Upper lobe of right lung (tissue), 1 donor: ENCODE results near the gene AP2A1. TPM values are rescaled to one million over a fixed set of nuclear protein-coding genes. Genes with fewer than 3 reads are reported as not detected.
A peak's percentile ranks its signal among the peaks of the same experiment; 100 is the strongest.

Experiments used
- ATAC-seq: fragments of 200-7000 bp; cut with Tn5 transposase; one replicate; pipeline ENCODE4 v1.9.1; 2020; ENCODE audit warnings: mild to moderate bottlenecking, moderate library complexity
- DNase-seq: peaks from one replicate; pipeline ENCODE4 v3.0.0-alpha.2; 2020
- H3K27ac ChIP-seq: fragments of 200-600 bp; one replicate; pipeline ENCODE4 v1.8.0; 2022
- H3K27me3 ChIP-seq: fragments of 200-600 bp; one replicate; pipeline ENCODE4 v1.8.0; 2022; ENCODE audit warnings: mild to moderate bottlenecking
- H3K36me3 ChIP-seq: fragments of 200-600 bp; one replicate; pipeline ENCODE4 v1.8.0; 2022
- H3K4me1 ChIP-seq: fragments of 200-600 bp; one replicate; pipeline ENCODE4 v1.8.0; 2022
- H3K4me3 ChIP-seq: fragments of 200-600 bp; one replicate; pipeline ENCODE4 v1.8.0; 2022; ENCODE audit warnings: mild to moderate bottlenecking
- H3K9me3 ChIP-seq: fragments of 200-600 bp; one replicate; pipeline ENCODE4 v1.8.0; 2022
- CTCF ChIP-seq: fragments of 200-600 bp; IDR thresholded peaks from one replicate; pipeline ENCODE4 v1.8.0; 2022; ENCODE audit warnings: antibody characterized with exemption
- intact Hi-C: fragments of 100-400 bp; cut with DNase I; formaldehyde crosslinking; loops from one replicate; pipeline ENCODE4 v1.11.0; 2022
- total RNA-seq: library from RNA; stranded (reverse); fragmentation: NEBNext Ultra II Directional; extraction: Animal tissue kit (Norgen Biotek cat#: 25700); gene quantifications from one replicate; pipeline ENCODE4 v1.2.1, GENCODE V29; 2021
- donor health status: DM: no; HTN: yes; CAD: no; lungs with severe emphysema.

Gene AP2A1
- total RNA-seq, 1 donor from 2014 or later: 61.2 TPM

GRCh38 chr19:49746206-49746958 lies 20.4 kb upstream of the AP2A1 start:
- TF ChIP-seq CTCF: no peak
- intact Hi-C loops: no loop called here

GRCh38 chr19:49749055-49749716 lies 17.6 kb upstream of the AP2A1 start:
- Histone ChIP-seq H3K27me3 (no peaks in the 10 kb centered on the region), H3K4me1 (no peaks in the 10 kb centered on the region), H3K27ac (no peak overlapping the region), H3K4me3 (no peak overlapping the region), H3K9me3 (no peaks in the 10 kb centered on the region), H3K36me3 (no peaks in the 10 kb centered on the region)
- intact Hi-C loops: no loop called here
- ATAC-seq: peak; percentile 34
- no peak for DNase-seq
- no peak for TF ChIP-seq CTCF

More at GRCh38 chr19:49746206-49746958, 20.4 kb upstream of the AP2A1 start:
- Histone ChIP-seq H3K27ac (no peak overlapping the region), H3K9me3 (no peaks in the 10 kb centered on the region), H3K36me3 (no peaks in the 10 kb centered on the region), H3K4me1 (no peaks in the 10 kb centered on the region), H3K4me3 (no peak overlapping the region), H3K27me3 (no peaks in the 10 kb centered on the region)
- DNase-seq: peak; percentile 72
- peak; percentile 61 for ATAC-seq

GRCh38 chr19:49749771-49750170 lies 17.0 kb upstream of the AP2A1 start:
- Histone ChIP-seq H3K9me3 (no peaks in the 10 kb centered on the region), H3K4me1 (no peaks in the 10 kb centered on the region), H3K27me3 (no peaks in the 10 kb centered on the region), H3K4me3 (no peak overlapping the region), H3K27ac (no peak overlapping the region), H3K36me3 (no peaks in the 10 kb centered on the region)
- intact Hi-C loops: no loop called here
- DNase-seq (no peak), ATAC-seq (no peak)
- no peak for TF ChIP-seq CTCF

- H3K27ac ChIP-seq: no peak overlapping the region
- no peaks in the 10 kb centered on the region for H3K36me3 ChIP-seq
- peaks cover 6% of the 10 kb centered on the region for H3K9me3 ChIP-seq
- ATAC-seq (no peak), DNase-seq (no peak)
- intact Hi-C loops: no loop called here
- no peak for TF ChIP-seq CTCF
- H3K4me1 ChIP-seq: no peaks in the 10 kb centered on the region
- H3K4me3 ChIP-seq: no peak overlapping the region
- H3K27me3 ChIP-seq: no peaks in the 10 kb centered on the region
These were observed 14.1 kb upstream of the AP2A1 start for GRCh38 chr19:49752701-49753100.

GRCh38 chr19:49755956-49756355 lies 10.8 kb upstream of the AP2A1 start:
- intact Hi-C loops: no loop called here
- ATAC-seq (no peak), DNase-seq (no peak)
- peaks cover 6% of the 10 kb centered on the region for H3K9me3 ChIP-seq
- no peak for TF ChIP-seq CTCF
- H3K4me3 ChIP-seq: no peak overlapping the region
- H3K27me3 ChIP-seq: no peaks in the 10 kb centered on the region
- no peaks in the 10 kb centered on the region for H3K4me1 ChIP-seq
- H3K27ac ChIP-seq: no peak overlapping the region
- H3K36me3 ChIP-seq: no peaks in the 10 kb centered on the region
